Endothelial cell (in vitro differentiated cells): Measurements from ENCODE around the gene MAML3. TPM values are rescaled to one million over a fixed set of nuclear protein-coding genes. Genes with fewer than 3 reads are reported as not detected.
A peak's percentile ranks its signal among the peaks of the same experiment; 100 is the strongest.

Source experiments
- DNase-seq: peaks from one replicate; pipeline ENCODE4 v3.0.0; 2021; ENCODE audit warnings: low spot score
- H3K27ac Mint-ChIP-seq: one replicate; pipeline ENCODE4 v1.8.0; 2021; ENCODE audit warnings: mixed read lengths, inconsistent platforms; ENCODE audit not compliant: unreplicated experiment
- H3K27me3 Mint-ChIP-seq: one replicate; pipeline ENCODE4 v1.8.0; 2021; ENCODE audit warnings: mild to moderate bottlenecking, moderate library complexity, mixed read lengths, inconsistent platforms; ENCODE audit not compliant: unreplicated experiment
- H3K36me3 Mint-ChIP-seq: one replicate; pipeline ENCODE4 v1.8.0; 2021; ENCODE audit warnings: mild to moderate bottlenecking, low read depth, mixed read lengths, inconsistent platforms; ENCODE audit not compliant: unreplicated experiment
- H3K4me1 Mint-ChIP-seq: one replicate; pipeline ENCODE4 v1.8.0; 2021; ENCODE audit warnings: mild to moderate bottlenecking, mixed read lengths, inconsistent platforms; ENCODE audit not compliant: unreplicated experiment
- H3K4me3 Mint-ChIP-seq: one replicate; pipeline ENCODE4 v1.8.0; 2021; ENCODE audit warnings: mild to moderate bottlenecking, mixed read lengths, inconsistent platforms; ENCODE audit not compliant: unreplicated experiment
- H3K9me3 Mint-ChIP-seq: one replicate; pipeline ENCODE4 v1.8.0; 2021; ENCODE audit warnings: mixed read lengths, inconsistent platforms; ENCODE audit not compliant: unreplicated experiment
- CTCF ChIP-seq: fragments of 200-600 bp; sonication (generic); IDR thresholded peaks from one replicate; pipeline ENCODE4 v1.5.0; 2021; ENCODE audit warnings: antibody characterized with exemption; ENCODE audit not compliant: unreplicated experiment
- total RNA-seq: library from RNA; stranded (reverse); fragmentation: NEBNext Ultra II Directional; extraction: Animal tissue kit (Norgen Biotek cat#: 25700); gene quantifications from one replicate; pipeline ENCODE4 v1.2.1, GENCODE V29; 2021; ENCODE audit not compliant: unreplicated experiment

MAML3 gene
- total RNA-seq, 1 donor from 2014 or later = 31.0 TPM

GRCh38 chr4:139889901-139890300, 264.1 kb downstream of the MAML3 start:
- no peak overlapping the region for H3K4me3 Mint-ChIP-seq

GRCh38 chr4:139889264-139889663, 264.7 kb downstream of the MAML3 start:
- Mint-ChIP-seq H3K36me3 (peaks cover 28% of the 10 kb centered on the region), H3K4me3 (peak overlapping the region; percentile 29), H3K27ac (no peak overlapping the region), H3K27me3 (peaks cover 5% of the 10 kb centered on the region), H3K4me1 (peaks cover 6% of the 10 kb centered on the region), H3K9me3 (no peaks in the 10 kb centered on the region)
- no peak for TF ChIP-seq CTCF
- no peak for DNase-seq

More at GRCh38 chr4:139889901-139890300, 264.1 kb downstream of the MAML3 start:
- no peak overlapping the region for H3K27ac Mint-ChIP-seq
- H3K9me3 Mint-ChIP-seq = no peaks in the 10 kb centered on the region
- H3K36me3 Mint-ChIP-seq = peaks cover 28% of the 10 kb centered on the region
- H3K27me3 Mint-ChIP-seq = peaks cover 5% of the 10 kb centered on the region
- H3K4me1 Mint-ChIP-seq = peaks cover 6% of the 10 kb centered on the region
- no peak for TF ChIP-seq CTCF
- DNase-seq = no peak

GRCh38 chr4:139887962-139888735, 265.8 kb downstream of the MAML3 start:
- Mint-ChIP-seq H3K27ac (no peak overlapping the region), H3K9me3 (no peaks in the 10 kb centered on the region), H3K27me3 (peaks cover 5% of the 10 kb centered on the region), H3K4me1 (peaks cover 6% of the 10 kb centered on the region), H3K4me3 (no peak overlapping the region), H3K36me3 (peaks cover 28% of the 10 kb centered on the region)
- TF ChIP-seq CTCF = no peak
- DNase-seq = no peak

- Mint-ChIP-seq H3K27ac (no peak overlapping the region), H3K27me3 (peaks cover 5% of the 10 kb centered on the region), H3K9me3 (no peaks in the 10 kb centered on the region), H3K36me3 (peaks cover 30% of the 10 kb centered on the region), H3K4me1 (peaks cover 6% of the 10 kb centered on the region), H3K4me3 (no peak overlapping the region)
- DNase-seq = no peak
- no peak for TF ChIP-seq CTCF
Observed at GRCh38 chr4:139887376-139887802, 266.6 kb downstream of the MAML3 start.

- H3K27ac Mint-ChIP-seq = no peak overlapping the region
- H3K36me3 Mint-ChIP-seq = peaks cover 30% of the 10 kb centered on the region
- H3K4me1 Mint-ChIP-seq = peaks cover 6% of the 10 kb centered on the region
- no peak overlapping the region for H3K4me3 Mint-ChIP-seq
- no peaks in the 10 kb centered on the region for H3K9me3 Mint-ChIP-seq
- TF ChIP-seq CTCF = no peak
- DNase-seq = no peak
- H3K27me3 Mint-ChIP-seq = peaks cover 5% of the 10 kb centered on the region
Observed at GRCh38 chr4:139886798-139887197, 267.2 kb downstream of the MAML3 start.
